Activated CD8-positive, alpha-beta memory T cell treated with anti-CD3 and anti-CD28 coated beads, Interleukin-2, amount 50 U/mL, for 24 hours (primary cell): Measurements from ENCODE around the gene UTS2R.
"Not testable (repeated sequence)": the region's sequence is repeated elsewhere in the genome, so short reads cannot be mapped to it uniquely, and the experiment has no call there.

Source experiments
- DNase-seq: peaks from one replicate; pipeline ENCODE4 v3.0.0-alpha.2; 2020; ENCODE audit errors: extremely low read depth

Gene UTS2R

GRCh38 chr17:82334204-82334621 is 37.4 kb upstream of the UTS2R start:
- DNase-seq = no peak

- DNase-seq = no peak
These were observed 36.8 kb upstream of the UTS2R start for GRCh38 chr17:82334622-82335394.

DNA sequence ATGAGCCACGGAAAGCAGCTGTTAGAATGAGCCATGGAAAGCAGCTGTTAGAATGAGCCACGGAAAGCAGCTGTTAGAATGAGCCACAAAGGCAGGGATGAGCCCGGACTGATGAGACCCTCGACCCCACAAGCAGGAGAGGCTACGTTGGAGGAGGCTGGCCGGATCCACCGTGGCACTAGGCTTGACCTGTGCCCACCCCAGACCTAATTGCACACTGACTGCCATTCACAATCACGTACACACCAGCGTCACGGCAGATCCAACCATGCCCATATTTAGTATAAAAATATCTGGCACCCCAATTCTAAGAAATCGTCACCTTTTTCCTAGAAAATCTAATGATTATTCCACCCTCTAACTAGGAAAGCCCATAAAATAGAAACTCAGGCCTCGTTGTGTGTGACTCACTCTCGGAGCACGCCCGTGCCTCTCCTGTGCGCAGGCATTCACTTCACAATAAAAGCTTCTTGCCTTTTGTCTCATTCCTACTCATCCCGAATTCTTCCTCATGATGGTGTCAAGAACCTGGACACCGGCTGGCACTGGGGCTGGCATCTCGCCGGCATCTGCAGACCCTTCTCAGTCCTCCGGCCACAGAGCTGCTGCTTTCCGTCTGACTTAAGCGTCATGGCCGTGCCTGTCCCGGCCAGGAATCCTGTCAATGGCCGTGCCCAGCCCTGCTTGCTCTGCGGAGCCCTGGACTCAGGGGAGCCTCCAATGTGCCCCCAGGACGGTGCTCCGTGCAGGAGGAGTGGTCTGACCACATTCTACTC is 32.5 kb upstream of the UTS2R start:
- DNase-seq = no peak

- no peak for DNase-seq
These were observed 31.7 kb upstream of the UTS2R start for GRCh38 chr17:82339634-82340580.

DNA sequence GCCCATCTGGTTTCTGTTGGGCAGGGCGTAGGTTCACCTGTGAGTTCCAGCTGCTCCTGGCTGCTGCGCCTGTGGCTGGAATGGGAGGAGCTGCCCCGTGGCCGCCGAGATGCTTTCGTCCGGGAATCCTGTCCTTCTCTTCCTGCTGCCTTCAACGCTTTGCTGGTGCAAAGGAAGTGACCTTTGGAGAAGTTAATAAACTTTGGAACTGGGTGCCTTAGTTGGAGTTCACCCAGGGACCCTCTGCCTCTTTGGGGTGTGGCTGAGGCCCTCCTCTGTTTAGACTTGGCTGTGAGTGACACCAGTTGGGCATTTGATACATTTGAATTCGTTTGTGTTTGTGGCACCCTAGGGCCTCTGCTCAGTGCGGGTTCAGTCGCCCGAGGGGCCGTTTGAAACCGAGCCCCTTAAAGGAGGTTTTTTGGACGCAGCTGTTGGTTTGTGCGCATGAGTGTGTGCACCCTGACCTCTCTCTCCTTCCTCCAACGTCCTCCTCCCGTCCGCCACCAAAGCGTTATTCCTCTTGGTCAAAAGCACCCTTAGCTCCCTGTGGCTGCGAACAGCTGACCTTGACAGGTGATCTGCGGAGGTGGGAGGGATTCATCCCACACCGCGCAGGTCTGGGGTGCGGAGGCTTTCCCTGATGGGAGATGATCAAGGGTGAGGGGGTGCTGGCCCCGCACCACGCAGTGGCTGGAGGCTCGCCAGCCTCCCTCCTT is 29.0 kb upstream of the UTS2R start:
- no peak for DNase-seq

DNA sequence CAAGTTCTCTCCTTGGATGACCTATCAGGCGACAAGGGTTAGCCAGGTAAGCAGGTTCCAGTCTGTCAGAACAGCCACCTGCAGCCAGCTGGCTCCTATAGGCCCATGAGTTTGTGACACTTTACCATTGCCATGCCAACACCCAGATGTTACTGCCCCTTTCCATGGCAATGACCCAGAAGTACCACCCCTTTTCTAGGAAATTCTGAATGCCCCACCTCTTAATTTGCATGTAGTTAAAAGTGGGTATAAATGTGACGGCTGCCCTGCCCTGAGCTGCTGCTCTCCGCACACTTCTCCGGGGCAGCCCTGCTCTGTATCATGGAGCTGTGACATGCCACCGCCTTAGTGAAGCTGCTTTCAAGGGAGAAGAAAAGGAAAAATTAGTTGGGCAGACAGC is 28.0 kb upstream of the UTS2R start:
- no peak for DNase-seq

DNA sequence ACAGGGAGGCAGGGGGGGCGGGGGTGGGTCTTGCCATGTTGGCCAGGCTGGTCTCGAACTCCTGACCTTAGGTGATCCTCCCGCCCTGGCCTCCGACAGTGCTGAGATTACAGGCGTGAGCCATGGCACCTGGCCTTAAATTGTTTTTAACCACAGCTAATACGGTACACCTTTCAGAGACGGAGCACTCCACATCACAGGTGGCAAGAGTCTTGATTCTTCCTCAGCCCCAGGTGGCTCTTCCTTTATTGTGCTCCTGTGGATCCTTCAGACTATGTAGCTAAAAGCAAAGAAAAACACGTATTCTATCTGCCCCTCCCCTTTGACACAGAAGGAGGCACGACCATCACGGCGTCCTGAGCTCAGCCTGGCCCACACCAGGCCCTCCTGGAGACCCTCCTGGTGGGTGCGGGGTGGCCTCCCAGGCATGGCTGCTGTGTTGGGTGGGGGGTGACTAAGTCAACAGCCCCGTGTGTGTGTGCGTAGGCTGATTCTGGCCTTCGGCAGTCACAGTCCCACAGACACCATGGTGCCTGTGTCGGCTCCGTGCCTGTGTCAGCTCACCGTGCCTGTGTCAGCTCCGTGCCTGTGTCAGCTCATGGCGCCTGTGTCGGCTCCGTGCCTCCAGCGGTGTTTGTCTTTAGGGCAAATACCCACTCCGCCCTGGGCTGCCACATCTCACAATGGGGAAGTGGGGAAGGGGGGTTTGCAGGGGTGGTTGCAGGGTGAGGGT is 27.2 kb upstream of the UTS2R start:
- DNase-seq = no peak

GRCh38 chr17:82345151-82345976 is 26.2 kb upstream of the UTS2R start:
- DNase-seq = no peak

GRCh38 chr17:82346342-82347300 is 24.9 kb upstream of the UTS2R start:
- DNase-seq = no peak

DNA sequence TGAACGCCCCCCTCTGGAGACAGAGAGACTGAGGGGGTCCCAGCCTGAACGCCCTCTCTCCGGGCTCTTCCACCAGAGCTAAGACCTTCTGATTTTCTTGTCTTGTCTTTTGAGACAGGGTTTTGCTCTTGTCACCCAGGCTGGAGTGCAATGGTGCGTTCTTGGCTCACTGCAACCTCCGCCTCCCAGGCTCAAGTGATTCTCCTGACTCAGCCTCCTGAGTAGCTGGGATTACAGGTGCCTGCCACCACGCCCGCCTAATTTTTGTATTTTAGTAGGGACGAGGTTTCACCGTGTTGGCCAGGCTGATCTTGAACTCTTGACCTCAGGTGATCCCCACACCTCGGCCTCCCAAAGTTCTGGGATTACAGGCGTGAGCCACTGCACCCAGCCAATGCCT is 23.6 kb upstream of the UTS2R start:
- DNase-seq = not testable (repeated sequence)

- no peak for DNase-seq
These were observed 23.1 kb upstream of the UTS2R start for GRCh38 chr17:82348434-82348833.

GRCh38 chr17:82348866-82349265 is 22.7 kb upstream of the UTS2R start:
- DNase-seq = no peak

- no peak for DNase-seq
These were observed 22.3 kb upstream of the UTS2R start for GRCh38 chr17:82349287-82349701.

- no peak for DNase-seq
These were observed 21.2 kb upstream of the UTS2R start for GRCh38 chr17:82350182-82351030.

GRCh38 chr17:82351254-82351712 is 20.3 kb upstream of the UTS2R start:
- DNase-seq = no peak

GRCh38 chr17:82351713-82352488 is 19.7 kb upstream of the UTS2R start:
- DNase-seq = peak; percentile 66

GRCh38 chr17:82353484-82353883 is 18.1 kb upstream of the UTS2R start:
- DNase-seq = no peak
